Measurements from ENCODE around the gene AFF3. TPM values are rescaled to one million over a fixed set of nuclear protein-coding genes. Genes with fewer than 3 reads are reported as not detected.

AFF3 gene
- total and polyA plus RNA-seq, 2 of the 4 experiments (the other 2 are of a cell fraction), result 12.9 to 14.3 TPM

DNA sequence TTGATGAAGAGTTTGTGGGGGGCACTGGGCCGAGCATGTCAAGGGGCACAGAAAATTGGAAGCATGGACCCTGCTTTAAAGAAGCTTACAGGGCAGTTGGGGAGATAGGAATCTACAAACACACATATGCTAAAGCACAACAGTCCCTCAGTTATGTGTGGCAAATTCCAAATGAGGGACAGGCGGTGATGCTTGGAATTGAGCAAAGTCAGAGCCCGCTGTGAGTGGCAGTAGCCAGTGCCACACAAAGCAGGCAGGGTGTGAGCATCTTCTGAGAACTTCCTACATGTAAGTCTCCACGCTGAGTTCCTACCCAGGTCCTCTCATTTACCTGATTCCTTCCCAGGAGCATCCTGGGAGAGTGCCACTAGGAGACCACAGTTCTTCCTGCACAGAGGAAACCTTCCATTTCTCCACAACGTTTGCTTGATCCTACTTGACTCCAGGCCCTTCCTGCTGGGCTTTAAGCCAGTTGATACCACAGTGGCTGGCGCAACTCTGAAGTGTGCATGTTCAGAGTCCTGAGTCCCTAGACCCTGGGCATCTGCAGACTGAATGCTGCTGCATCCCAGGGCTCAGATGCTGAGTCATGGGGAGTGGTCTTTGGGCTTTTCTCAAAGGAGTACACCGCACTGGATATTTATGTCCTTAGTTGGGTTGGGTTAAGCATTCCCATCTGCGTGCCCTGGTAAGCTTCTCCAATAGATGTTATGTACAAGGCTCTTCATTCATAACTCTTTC lies 365.3 kb downstream of the AFF3 start:
- Histone ChIP-seq H2AFZ (replicated peaks; ENCODE audit: low read length, poor library complexity) (no peak overlapping the region), H4K91ac (ENCODE audit: insufficient read depth, low read depth, low read length) (peak overlapping the region; percentile 50), H3K9me3 (ENCODE audit: control insufficient read depth, insufficient read depth, low read length) (peaks cover 7% of the 10 kb centered on the region), H4K8ac (ENCODE audit: low read depth in 2 of 2, low read length in 2 of 2) (peak overlapping the region; percentile 34 to 63; a peak in 2 of 4 replicates), H3K4me1 (ENCODE audit: control insufficient read depth, insufficient read depth, low read length) (peaks cover 9% of the 10 kb centered on the region), H2BK5ac (ENCODE audit: low read depth, low read length, poor library complexity, severe bottlenecking) (peak overlapping the region; percentile 18), H3K14ac (replicated peaks; ENCODE audit: low read depth, low read length) (peak overlapping the region; percentile 60), H3K4me3 (ENCODE audit: insufficient read depth, low read depth, low read length) (no peak overlapping the region), H3K56ac (ENCODE audit: extremely low read depth, insufficient read depth, low read length) (no peak overlapping the region), H3K18ac (ENCODE audit: low read depth, low read length) (0 out of 2 replicates have a peak overlapping the region, but pooled peaks have one; percentile 8), H2BK120ac (ENCODE audit: low read depth, low read length) (peak overlapping the region; percentile 72), H3K4me2 (ENCODE audit: low read depth, low read length) (no peak overlapping the region), H2BK20ac (ENCODE audit: low read depth, low read length) (peak overlapping the region; percentile 64), H3K9me1 (ENCODE audit: insufficient read depth, low read length) (peaks cover 18% of the 10 kb centered on the region), H3K27ac (ENCODE audit: insufficient read depth, low read length) (no peak overlapping the region; the same call in 1 of the 2 replicates), H4K5ac (ENCODE audit: low read depth, low read length) (no peak overlapping the region), H3K27me3 (ENCODE audit: control insufficient read depth, insufficient read depth, low read length) (no peaks in the 10 kb centered on the region), H2AK9ac (replicated peaks; ENCODE audit: low read depth, low read length, poor library complexity) (peak overlapping the region; percentile 48), H3K79me1 (ENCODE audit: low read depth in 1 of 2, low read length in 2 of 2) (peaks cover 25 to 33% of the 10 kb centered on the region in 2 experiments), H3K9ac (ENCODE audit: low read depth, low read length) (no peak overlapping the region), H3K4ac (ENCODE audit: low read depth, low read length) (peak overlapping the region; percentile 74), H2BK15ac (ENCODE audit: low read depth, low read length) (peak overlapping the region; percentile 54; the same call in 2 of the 3 replicates), H4K20me1 (ENCODE audit: insufficient read depth, low read length) (no peaks in the 10 kb centered on the region), H3K23ac (ENCODE audit: low read depth, low read length) (peak overlapping the region; percentile 60; the same call in 1 of the 2 replicates), H3K36me3 (ENCODE audit: control insufficient read depth, insufficient read depth, low read length) (peaks cover 6% of the 10 kb centered on the region; the same call in 1 of the 2 replicates), H2AK5ac (ENCODE audit: low read depth, low read length) (peak overlapping the region; percentile 89)
- POLR2A ChIA-PET (ENCODE audit: unreplicated experiment), result no interaction called here
- WGBS, 2 experiments (ENCODE audit: extremely low coverage in 2 of 2, insufficient read length in 1 of 2), result 100% methylated on average over 1 of the region's 8 CpGs; no CpG with 5 or more reads in 1 of the 2 experiments
- ATAC-seq (ENCODE audit: low read depth), result no peak
- CTCF ChIA-PET, result no interaction called here
- intact Hi-C loops (cut with micrococcal nuclease) (no loop called here), dilution Hi-C loops (cut with HindIII; ENCODE audit: low sequenced_read_pairs, unreplicated experiment) (no loop called here), in situ Hi-C loops (cut with MboI; ENCODE audit: low sequenced_read_pairs) (no loop called here)
- no peak for DNase-seq
- BruUV-seq (replicated peaks), result no TSS peak
- TF ChIP-seq MAZ (IDR thresholded peaks at IDR 0.05; ENCODE audit: borderline replicate concordance, low read depth, low read length) (no peak), FOS (IDR thresholded peaks at IDR 0.05; ENCODE audit: low read depth, low read length) (no peak), NFE2L2 (IDR thresholded peaks at IDR 0.05; ENCODE audit: low read depth, low read length) (no peak), RAD21 (IDR thresholded peaks at IDR 0.05; ENCODE audit: low read length) (no peak), CHD1 (IDR thresholded peaks at IDR 0.05; ENCODE audit: low read depth, low read length) (no peak), RFX5 (IDR thresholded peaks at IDR 0.05; ENCODE audit: low read depth, low read length) (no peak), MAFK (IDR thresholded peaks at IDR 0.05; ENCODE audit: low read depth, low read length) (no peak), POLR2A (IDR thresholded peaks at IDR 0.05; ENCODE audit: low read depth, low read length) (no peak), RCOR1 (IDR thresholded peaks at IDR 0.05; ENCODE audit: insufficient replicate concordance, low read length) (no peak), BHLHE40 (IDR thresholded peaks at IDR 0.05; ENCODE audit: low read depth, low read length) (no peak), MXI1 (IDR thresholded peaks at IDR 0.05; ENCODE audit: borderline replicate concordance, low read depth, low read length) (no peak), SMC3 (IDR thresholded peaks at IDR 0.05; ENCODE audit: low read depth, low read length) (no peak)
- TF ChIP-seq, protein P1, sequence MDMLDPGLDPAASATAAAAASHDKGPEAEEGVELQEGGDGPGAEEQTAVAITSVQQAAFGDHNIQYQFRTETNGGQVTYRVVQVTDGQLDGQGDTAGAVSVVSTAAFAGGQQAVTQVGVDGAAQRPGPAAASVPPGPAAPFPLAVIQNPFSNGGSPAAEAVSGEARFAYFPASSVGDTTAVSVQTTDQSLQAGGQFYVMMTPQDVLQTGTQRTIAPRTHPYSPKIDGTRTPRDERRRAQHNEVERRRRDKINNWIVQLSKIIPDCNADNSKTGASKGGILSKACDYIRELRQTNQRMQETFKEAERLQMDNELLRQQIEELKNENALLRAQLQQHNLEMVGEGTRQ (IDR thresholded peaks at IDR 0.05; ENCODE audit: low read depth, low read length), result no peak
- TF ChIP-seq, protein P2, sequence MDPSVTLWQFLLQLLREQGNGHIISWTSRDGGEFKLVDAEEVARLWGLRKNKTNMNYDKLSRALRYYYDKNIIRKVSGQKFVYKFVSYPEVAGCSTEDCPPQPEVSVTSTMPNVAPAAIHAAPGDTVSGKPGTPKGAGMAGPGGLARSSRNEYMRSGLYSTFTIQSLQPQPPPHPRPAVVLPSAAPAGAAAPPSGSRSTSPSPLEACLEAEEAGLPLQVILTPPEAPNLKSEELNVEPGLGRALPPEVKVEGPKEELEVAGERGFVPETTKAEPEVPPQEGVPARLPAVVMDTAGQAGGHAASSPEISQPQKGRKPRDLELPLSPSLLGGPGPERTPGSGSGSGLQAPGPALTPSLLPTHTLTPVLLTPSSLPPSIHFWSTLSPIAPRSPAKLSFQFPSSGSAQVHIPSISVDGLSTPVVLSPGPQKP (IDR thresholded peaks at IDR 0.05; ENCODE audit: borderline replicate concordance, low read depth, low read length), result no peak
- TF ChIP-seq, protein P3, sequence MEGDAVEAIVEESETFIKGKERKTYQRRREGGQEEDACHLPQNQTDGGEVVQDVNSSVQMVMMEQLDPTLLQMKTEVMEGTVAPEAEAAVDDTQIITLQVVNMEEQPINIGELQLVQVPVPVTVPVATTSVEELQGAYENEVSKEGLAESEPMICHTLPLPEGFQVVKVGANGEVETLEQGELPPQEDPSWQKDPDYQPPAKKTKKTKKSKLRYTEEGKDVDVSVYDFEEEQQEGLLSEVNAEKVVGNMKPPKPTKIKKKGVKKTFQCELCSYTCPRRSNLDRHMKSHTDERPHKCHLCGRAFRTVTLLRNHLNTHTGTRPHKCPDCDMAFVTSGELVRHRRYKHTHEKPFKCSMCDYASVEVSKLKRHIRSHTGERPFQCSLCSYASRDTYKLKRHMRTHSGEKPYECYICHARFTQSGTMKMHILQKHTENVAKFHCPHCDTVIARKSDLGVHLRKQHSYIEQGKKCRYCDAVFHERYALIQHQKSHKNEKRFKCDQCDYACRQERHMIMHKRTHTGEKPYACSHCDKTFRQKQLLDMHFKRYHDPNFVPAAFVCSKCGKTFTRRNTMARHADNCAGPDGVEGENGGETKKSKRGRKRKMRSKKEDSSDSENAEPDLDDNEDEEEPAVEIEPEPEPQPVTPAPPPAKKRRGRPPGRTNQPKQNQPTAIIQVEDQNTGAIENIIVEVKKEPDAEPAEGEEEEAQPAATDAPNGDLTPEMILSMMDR (conservative IDR thresholded peaks at IDR 0.05; ENCODE audit: low read depth, low read length), result no peak

Measured in IMR-90 (cell line).